Measurements from ENCODE around the gene MYL5.

- TF ChIP-seq CTCF (IDR thresholded peaks at IDR 0.05; ENCODE audit: poor library complexity, severe bottlenecking) = no peak
- TF ChIP-seq REST (IDR thresholded peaks at IDR 0.05; ENCODE audit: borderline replicate concordance) = no peak
- no peak for TF ChIP-seq POLR2AphosphoS5 (IDR thresholded peaks at IDR 0.05)
- TF ChIP-seq EZH2 (IDR thresholded peaks at IDR 0.05; ENCODE audit: borderline replicate concordance, insufficient read depth, low read length, poor library complexity, severe bottlenecking) = no peak
- TF ChIP-seq TAF1 (IDR thresholded peaks at IDR 0.05; ENCODE audit: low read depth) = no peak
Measured at GRCh38 chr4:665751-666435, 8.4 kb upstream of the MYL5 start.

Measured in neural cell (in vitro differentiated cells).